HFF-Myc (cell line): Measurements from ENCODE around the gene GFY.

ENCODE experiments used
- DNase-seq: peaks from one replicate; pipeline ENCODE4 v3.0.0-alpha.2; 2011; ENCODE audit warnings: low read depth; ENCODE audit errors: extremely low read depth
- H3K4me3 ChIP-seq: replicated peaks from 2 replicates; pipeline ENCODE4 v1.5.1; 2011; ENCODE audit warnings: low read depth, mild to moderate bottlenecking, control low read depth, low read length
- TF ChIP-seq, protein P1 (sequence below): IDR thresholded peaks from 2 replicates; pipeline ENCODE4 v1.5.1; 2012; ENCODE audit warnings: mild to moderate bottlenecking, low read depth, low read length, control low read depth; ENCODE audit errors: missing control alignments

GFY gene

DNA sequence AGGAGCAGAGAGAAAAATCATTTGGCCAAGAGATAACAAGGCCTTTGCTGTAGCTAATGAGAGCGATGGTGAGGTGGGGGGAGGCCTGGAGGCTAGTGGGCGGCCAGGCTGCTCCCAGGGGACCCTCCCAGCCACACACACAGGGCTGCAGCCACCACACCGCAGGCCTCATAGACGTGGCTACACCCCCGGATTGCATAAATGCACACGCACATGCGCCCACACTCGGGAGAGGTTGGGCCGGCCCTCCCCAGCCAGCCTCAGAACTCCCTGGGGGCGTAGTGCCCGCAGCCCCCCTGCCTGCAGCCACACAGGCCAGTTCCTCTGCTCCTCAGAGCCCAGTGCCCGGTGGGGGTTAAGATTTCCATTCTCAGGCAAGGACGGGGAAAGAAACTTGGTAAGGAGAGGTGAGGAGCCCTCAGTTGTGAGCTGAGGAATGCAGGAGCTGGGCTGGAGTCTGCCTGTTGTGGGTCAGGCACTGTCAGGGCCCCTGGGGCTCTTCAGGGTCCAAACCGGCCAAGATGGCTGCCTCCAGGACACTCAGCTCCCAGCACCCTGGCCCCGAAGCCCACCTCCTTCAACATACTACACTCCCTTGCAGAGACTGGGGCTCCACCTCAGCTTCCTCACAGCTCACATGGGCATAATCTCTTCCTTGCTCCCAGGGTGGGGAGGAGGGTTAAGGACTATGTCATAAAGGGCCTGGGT lies 9.9 kb upstream of the GFY start:
- no peak for DNase-seq
- H3K4me3 ChIP-seq, result no peak overlapping the region
- TF ChIP-seq, protein P1, sequence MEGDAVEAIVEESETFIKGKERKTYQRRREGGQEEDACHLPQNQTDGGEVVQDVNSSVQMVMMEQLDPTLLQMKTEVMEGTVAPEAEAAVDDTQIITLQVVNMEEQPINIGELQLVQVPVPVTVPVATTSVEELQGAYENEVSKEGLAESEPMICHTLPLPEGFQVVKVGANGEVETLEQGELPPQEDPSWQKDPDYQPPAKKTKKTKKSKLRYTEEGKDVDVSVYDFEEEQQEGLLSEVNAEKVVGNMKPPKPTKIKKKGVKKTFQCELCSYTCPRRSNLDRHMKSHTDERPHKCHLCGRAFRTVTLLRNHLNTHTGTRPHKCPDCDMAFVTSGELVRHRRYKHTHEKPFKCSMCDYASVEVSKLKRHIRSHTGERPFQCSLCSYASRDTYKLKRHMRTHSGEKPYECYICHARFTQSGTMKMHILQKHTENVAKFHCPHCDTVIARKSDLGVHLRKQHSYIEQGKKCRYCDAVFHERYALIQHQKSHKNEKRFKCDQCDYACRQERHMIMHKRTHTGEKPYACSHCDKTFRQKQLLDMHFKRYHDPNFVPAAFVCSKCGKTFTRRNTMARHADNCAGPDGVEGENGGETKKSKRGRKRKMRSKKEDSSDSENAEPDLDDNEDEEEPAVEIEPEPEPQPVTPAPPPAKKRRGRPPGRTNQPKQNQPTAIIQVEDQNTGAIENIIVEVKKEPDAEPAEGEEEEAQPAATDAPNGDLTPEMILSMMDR, result no peak

DNA sequence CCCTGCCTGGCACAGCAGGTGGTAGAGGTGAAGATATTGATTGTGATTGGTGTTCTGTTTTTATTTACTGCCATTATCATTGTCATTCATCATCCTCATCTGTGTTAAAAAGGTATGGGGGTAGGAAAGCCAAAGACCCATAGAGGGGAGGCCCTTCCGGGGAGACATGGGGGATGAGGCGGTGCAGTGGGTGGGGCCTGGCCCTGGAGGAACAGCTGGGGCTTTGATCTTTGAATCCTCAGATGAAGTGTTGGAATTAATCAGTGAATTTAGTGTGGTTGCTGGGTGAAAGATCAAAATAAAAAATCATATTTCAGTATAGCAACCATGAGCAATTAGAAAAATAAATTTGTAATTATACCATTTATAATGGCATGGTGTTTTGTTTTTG lies 9.4 kb upstream of the GFY start:
- H3K4me3 ChIP-seq, result no peak overlapping the region
- TF ChIP-seq, protein P1, result no peak
- no peak for DNase-seq

DNA sequence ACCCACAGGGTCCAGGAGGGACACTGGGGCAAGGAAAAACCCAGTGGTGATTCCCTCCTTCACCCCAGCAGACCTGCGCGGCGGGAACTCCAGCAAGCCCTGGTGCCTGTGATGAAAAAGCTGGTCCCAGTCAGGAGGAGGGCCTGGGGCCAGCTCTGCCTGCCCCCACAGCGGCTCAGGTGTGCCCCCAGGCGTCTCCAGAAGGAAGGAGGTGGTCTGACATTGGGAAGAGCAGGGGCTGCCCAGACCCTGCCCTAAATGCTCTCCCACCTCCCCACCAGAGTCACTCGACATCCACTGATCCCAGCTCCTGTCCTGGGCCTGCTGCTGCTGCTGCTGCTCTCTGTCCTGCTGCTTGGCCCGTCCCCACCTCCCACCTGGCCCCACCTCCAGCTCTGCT lies 8.1 kb upstream of the GFY start:
- no peak overlapping the region for H3K4me3 ChIP-seq
- TF ChIP-seq, protein P1, result no peak
- DNase-seq, result no peak

DNA sequence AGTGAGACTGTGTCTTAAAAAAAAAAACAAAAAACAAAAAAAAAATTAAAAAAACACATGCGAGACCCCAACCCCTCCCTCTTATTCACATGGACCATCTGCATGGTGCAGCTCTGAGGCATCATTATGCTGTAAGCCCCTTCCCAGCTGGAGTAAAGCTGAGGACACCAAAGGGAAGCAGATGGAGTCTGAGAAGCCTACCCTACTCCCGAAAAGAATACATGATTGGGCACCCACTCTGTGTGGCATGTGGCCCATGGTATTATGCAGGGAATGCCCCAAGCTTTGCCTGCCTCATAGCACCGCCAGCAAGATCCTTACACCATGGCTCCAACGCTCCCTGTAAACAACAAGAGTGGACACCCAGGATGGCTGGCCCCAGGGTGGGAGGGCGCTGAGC lies 6.7 kb upstream of the GFY start:
- no peak for DNase-seq
- no peak overlapping the region for H3K4me3 ChIP-seq
- TF ChIP-seq, protein P1, result no peak

DNA sequence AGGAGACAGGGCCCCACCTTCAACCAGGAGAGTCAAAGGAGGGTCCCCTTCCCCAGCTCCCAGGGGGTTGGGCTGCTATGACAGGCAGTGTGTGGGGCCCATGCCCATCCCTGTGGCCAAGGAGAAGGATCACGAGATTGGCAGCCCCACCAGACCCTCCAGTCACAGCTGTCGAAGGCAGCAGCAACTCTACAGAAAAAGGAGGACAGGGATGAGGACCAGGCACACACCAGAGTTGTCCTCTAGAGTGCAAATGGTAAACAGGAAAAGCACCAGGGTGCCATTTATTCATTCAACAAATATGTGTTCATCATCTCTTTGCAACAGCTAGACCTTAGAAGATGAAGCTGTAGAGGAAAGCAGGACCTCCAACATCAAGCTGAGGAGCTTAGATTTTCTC lies 6.0 kb upstream of the GFY start:
- no peak overlapping the region for H3K4me3 ChIP-seq
- no peak for DNase-seq
- TF ChIP-seq, protein P1, result no peak

DNA sequence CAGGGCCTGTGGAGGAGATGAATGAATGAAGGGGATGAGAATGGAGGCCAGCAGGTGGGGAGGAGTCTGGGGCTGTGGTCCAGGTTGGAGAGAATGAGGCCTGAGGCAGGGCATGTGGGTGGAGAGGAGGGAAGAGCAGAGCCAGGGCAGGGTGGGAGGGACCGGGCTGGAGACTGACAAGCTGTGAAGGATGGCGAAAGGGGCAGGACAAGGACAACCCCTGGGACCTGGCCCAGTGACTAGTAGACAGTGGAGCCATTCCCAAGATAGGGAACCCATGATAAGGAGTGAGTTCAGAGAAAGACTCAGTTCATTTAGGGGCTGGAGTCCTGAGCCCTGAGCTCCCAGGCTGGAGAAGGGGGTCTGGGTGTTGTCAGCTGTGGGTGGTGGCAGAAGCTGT lies 5.0 kb upstream of the GFY start:
- H3K4me3 ChIP-seq, result no peak overlapping the region
- DNase-seq, result no peak
- TF ChIP-seq, protein P1, result no peak
